GM12878 (cell line): ENCODE results near the gene MUC13. TPM values are rescaled to one million over a fixed set of nuclear protein-coding genes. Genes with fewer than 3 reads are reported as not detected.

Experiments
- ATAC-seq: fragments of 200-7000 bp; cut with Tn5 transposase; 3 replicates; pipeline ENCODE4 v1.9.1; 2020; ENCODE audit warnings: mild to moderate bottlenecking, moderate library complexity
- BruUV-seq: library from RNA; stranded (reverse); fragments of 400-500 nt; replicated peaks from 2 replicates; lab custom pipeline; 2021; lab: Mats Ljungman, UMichigan
- CTCF ChIA-PET: fragments of 300-600 bp; sonication (Branson Sonifier 250); formaldehyde crosslinking; extraction: SDS; loops from one replicate; lab custom pipeline; 2021; ENCODE audit warnings: inconsistent platforms; lab: Yijun Ruan, JAX
- POLR2A ChIA-PET: fragments of 350-600 bp; formaldehyde crosslinking; extraction: SDS; loops from one replicate; lab custom pipeline; 2021; ENCODE audit warnings: inconsistent platforms; lab: Charles Lee
- RAD21 ChIA-PET: fragments of 300-600 bp; sonication (Branson Sonifier 250); formaldehyde crosslinking; loops from one replicate; lab custom pipeline; 2023; ENCODE audit warnings: antibody characterized with exemption; ENCODE audit not compliant: unreplicated experiment; lab: Charles Lee
- SMC1A ChIA-PET: fragments of 300-600 bp; sonication (Branson Sonifier 250); formaldehyde crosslinking; loops from one replicate; lab custom pipeline; 2023; ENCODE audit not compliant: unreplicated experiment, uncharacterized antibody; lab: Charles Lee
- DNase-seq: peaks from one replicate; pipeline ENCODE4 v3.0.0-alpha.2; 2011; ENCODE audit warnings: low read depth, low spot score
- FAIRE-seq: peaks from 3 replicates; lab custom pipeline; 2011; peaks lifted over from hg19 to GRCh38; lab: Jason Lieb, UNC
- H2AFZ ChIP-seq: 2 replicates; pipeline ENCODE4 v1.6.0; 2011; ENCODE audit warnings: low read depth, low read length, control low read depth; ENCODE audit not compliant: control insufficient read depth
- H3K27ac ChIP-seq: 2 replicates; pipeline ENCODE4 v1.5.1; 2011; ENCODE audit warnings: control low read depth; ENCODE audit not compliant: control insufficient read depth, insufficient read depth
- H3K27me3 ChIP-seq, 2 experiments: replicated peaks in 1 of 2; 2 replicates each; pipeline versions ENCODE4 v1.6.0 to v1.6.1; 2011; ENCODE audit warnings: low read length in 1 of 2; ENCODE audit not compliant: control insufficient read depth in 2 of 2, insufficient read depth in 2 of 2
- H3K36me3 ChIP-seq, 2 experiments: 2 replicates each; pipeline ENCODE4 v1.5.1; 2011; ENCODE audit warnings: low read length in 1 of 2; ENCODE audit not compliant: control insufficient read depth in 2 of 2, insufficient read depth in 2 of 2
- H3K4me1 ChIP-seq: 2 replicates; pipeline ENCODE4 v1.6.1; 2011; ENCODE audit warnings: mild to moderate bottlenecking, low read length, moderate library complexity, mixed read lengths; ENCODE audit not compliant: control insufficient read depth, insufficient read depth
- H3K4me2 ChIP-seq: 2 replicates; pipeline ENCODE4 v1.6.0; 2011; ENCODE audit warnings: control low read depth; ENCODE audit not compliant: control insufficient read depth, insufficient read depth
- H3K4me3 ChIP-seq: fragments of 200-600 bp; sonication (generic); 2 replicates; pipeline ENCODE4 v1.5.1; 2016
- H3K79me2 ChIP-seq: 2 replicates; pipeline ENCODE4 v1.6.0; 2011; ENCODE audit warnings: low read length; ENCODE audit not compliant: control insufficient read depth, insufficient read depth
- H3K9ac ChIP-seq: 2 replicates; pipeline ENCODE4 v1.8.0; 2011; ENCODE audit warnings: low read length, control low read depth, mixed read lengths; ENCODE audit not compliant: control insufficient read depth, insufficient read depth
- H3K9me3 ChIP-seq: replicated peaks from 3 replicates; pipeline ENCODE4 v1.5.1; 2011; ENCODE audit warnings: mild to moderate bottlenecking, low read length; ENCODE audit not compliant: control insufficient read depth, insufficient read depth
- H4K20me1 ChIP-seq: 2 replicates; pipeline ENCODE4 v1.6.0; 2011; ENCODE audit not compliant: control insufficient read depth, insufficient read depth
- HCFC1 ChIP-seq: fragments of 150-350 bp; IDR thresholded peaks from 2 replicates; pipeline ENCODE4 v1.6.1; 2014; ENCODE audit warnings: low read length
- HSF1 ChIP-seq: fragments of 150-350 bp; IDR thresholded peaks from 2 replicates; pipeline ENCODE4 v1.6.1; 2014; ENCODE audit warnings: mild to moderate bottlenecking, low read depth, low read length
- IRF3 ChIP-seq: fragments of 450-650 bp; IDR thresholded peaks from 2 replicates; pipeline ENCODE4 v1.6.1; 2014; ENCODE audit warnings: mild to moderate bottlenecking
- KLF5 ChIP-seq: fragments of 450-650 bp; IDR thresholded peaks from 2 replicates; pipeline ENCODE4 v1.6.1; 2014; ENCODE audit warnings: mild to moderate bottlenecking; ENCODE audit not compliant: partially characterized antibody
- NR2C1 ChIP-seq: fragments of 450-650 bp; IDR thresholded peaks from 2 replicates; pipeline ENCODE4 v1.6.1; 2017; ENCODE audit warnings: antibody characterized with exemption, mild to moderate bottlenecking, moderate library complexity
- PAX5 ChIP-seq: IDR thresholded peaks from 2 replicates; pipeline ENCODE4 v1.6.1; 2011; ENCODE audit warnings: low read depth, low read length, borderline replicate concordance
- POLR2AphosphoS2 ChIP-seq: IDR thresholded peaks from 2 replicates; pipeline ENCODE4 v1.6.1; 2011; ENCODE audit warnings: low read depth, mild to moderate bottlenecking, low read length, improper control_type of control experiment, moderate library complexity
- POLR2AphosphoS5 ChIP-seq: IDR thresholded peaks from 2 replicates; pipeline ENCODE4 v1.6.1; 2011; ENCODE audit warnings: mild to moderate bottlenecking, low read length, inconsistent platforms
- REST ChIP-seq: IDR thresholded peaks from 2 replicates; pipeline ENCODE4 v1.6.1; 2012; ENCODE audit warnings: mild to moderate bottlenecking, low read depth, low read length
- SMAD1 ChIP-seq: fragments of 450-650 bp; IDR thresholded peaks from 2 replicates; pipeline ENCODE4 v1.6.1; 2018; ENCODE audit warnings: mild to moderate bottlenecking, low read depth; ENCODE audit not compliant: partially characterized antibody
- STAT1 ChIP-seq: fragments of 450-650 bp; conservative IDR thresholded peaks from 2 replicates; pipeline ENCODE4 v1.6.1; 2014; ENCODE audit warnings: antibody characterized with exemption, mild to moderate bottlenecking
- TAF1 ChIP-seq: IDR thresholded peaks from 2 replicates; pipeline ENCODE4 v1.6.1; 2011; ENCODE audit warnings: mild to moderate bottlenecking, low read depth, low read length, borderline replicate concordance
- WGBS: methylation state at CpG from one replicate; pipeline ENCODE4 v1.1.6; 2016; ENCODE audit warnings: low lambda C conversion rate; ENCODE audit not compliant: insufficient replicate concordance, insufficient coverage; ENCODE audit errors: missing lambda C conversion rate; 5-methylcytosine and 5-hydroxymethylcytosine counted together
- in situ Hi-C: fragments of 300-500 bp; cut with MboI; formaldehyde crosslinking; loops from 9 replicates; pipeline ENCODE4 v1.14.3; 2018; ENCODE audit warnings: mixed read lengths
- intact Hi-C: fragments of 100-400 bp; cut with micrococcal nuclease; formaldehyde crosslinking; loops from one replicate; pipeline ENCODE4 v1.14.2; 2022; ENCODE audit not compliant: unreplicated experiment
- polyA plus RNA-seq, 11 experiments: library from polyadenylated mRNA; depleted of rRNA in 4 of 11; unstranded in 6 of 11; stranded (reverse) in 5 of 11; fragments of >200 nt; fragmentation: Nextera tagmentation in 4 of 11; fragmentation: Illumina TruSeq in 1 of 11; extraction: Ambion mirVana in 4 of 11; extraction: Trizol in 1 of 11; gene quantifications; 1 replicate in 1 of 11; 2 replicates in 10 of 11; pipeline versions ENCODE4 v1.2.1 to v1.2.3, GENCODE V29; 2011 to 2016; ENCODE audit warnings: inconsistent platforms in 2 of 11, missing spikeins in 2 of 11, low read depth in 1 of 11
- total RNA-seq, 4 experiments: library from RNA; depleted of rRNA in 3 of 4; stranded (reverse); fragments of >200 nt in 3 of 4; fragmentation: Illumina TruSeq in 1 of 4; extraction: Trizol in 1 of 4; gene quantifications; 2 replicates each; pipeline versions ENCODE4 v1.2.1 to v1.2.3, GENCODE V29; 2013 to 2021

MUC13 gene
- total and polyA plus RNA-seq, 10 of the 15 experiments (the other 5 are each of a cell fraction or from before 2014, with no cell fraction given): 0.27 to 60.1 (median 0.76) TPM

GRCh38 chr3:124859025-124859424, 75.5 kb downstream of the MUC13 start:
- POLR2A ChIA-PET: no interaction called here
- Histone ChIP-seq H3K27ac (no peak overlapping the region), H3K4me2 (no peak overlapping the region), H3K4me1 (no peaks in the 10 kb centered on the region), H3K36me3 (no peaks in the 10 kb centered on the region), H2AFZ (no peak overlapping the region), H4K20me1 (no peaks in the 10 kb centered on the region), H3K4me3 (no peak overlapping the region), H3K27me3 (no peaks in the 10 kb centered on the region; a peak in 2 of 4 replicates), H3K79me2 (no peaks in the 10 kb centered on the region), H3K9me3 (no peaks in the 10 kb centered on the region), H3K9ac (no peak overlapping the region)
- SMC1A ChIA-PET: no interaction called here
- TF ChIP-seq KLF5 (no peak), TAF1 (no peak), POLR2AphosphoS2 (no peak), POLR2AphosphoS5 (no peak), HCFC1 (no peak), NR2C1 (no peak), PAX5 (no peak), IRF3 (no peak), REST (no peak), HSF1 (no peak), SMAD1 (no peak), STAT1 (no peak)
- RAD21 ChIA-PET: no interaction called here
- no peak for FAIRE-seq
- no peak for ATAC-seq
- no TSS peak for BruUV-seq
- CTCF ChIA-PET: interaction anchor here (1.3 kb wide), 1 partner anchor 42 kb away, joined by 3 read pairs; no protein-coding TSS in a partner anchor
- no peak for DNase-seq
- WGBS: 37% methylated on average over 7 of the region's 7 CpGs
- intact Hi-C loops (no loop called here), in situ Hi-C loops (no loop called here)
